ENCODE data around the gene UNKL.

DNA sequence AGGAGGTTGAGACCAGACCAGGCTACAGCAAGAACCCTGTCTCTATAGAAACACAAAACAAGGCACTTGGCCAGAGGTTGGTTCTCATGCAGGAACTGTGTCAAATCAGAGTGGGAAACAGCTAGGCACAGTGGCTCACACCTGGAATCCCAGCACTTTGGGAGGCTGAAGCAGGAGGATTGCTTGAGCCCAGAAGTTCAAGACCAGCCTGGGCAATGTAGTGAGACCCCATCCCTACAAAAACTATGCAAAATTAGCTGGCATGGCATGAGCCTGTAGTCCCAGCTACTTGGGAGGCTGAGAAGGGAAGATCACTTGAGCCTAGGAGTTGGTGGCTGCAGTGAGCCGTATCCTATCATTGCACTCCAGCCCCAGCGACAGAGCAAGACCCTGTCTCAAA is 1.7 kb downstream of the UNKL start:
- TF ChIP-seq, protein P1, sequence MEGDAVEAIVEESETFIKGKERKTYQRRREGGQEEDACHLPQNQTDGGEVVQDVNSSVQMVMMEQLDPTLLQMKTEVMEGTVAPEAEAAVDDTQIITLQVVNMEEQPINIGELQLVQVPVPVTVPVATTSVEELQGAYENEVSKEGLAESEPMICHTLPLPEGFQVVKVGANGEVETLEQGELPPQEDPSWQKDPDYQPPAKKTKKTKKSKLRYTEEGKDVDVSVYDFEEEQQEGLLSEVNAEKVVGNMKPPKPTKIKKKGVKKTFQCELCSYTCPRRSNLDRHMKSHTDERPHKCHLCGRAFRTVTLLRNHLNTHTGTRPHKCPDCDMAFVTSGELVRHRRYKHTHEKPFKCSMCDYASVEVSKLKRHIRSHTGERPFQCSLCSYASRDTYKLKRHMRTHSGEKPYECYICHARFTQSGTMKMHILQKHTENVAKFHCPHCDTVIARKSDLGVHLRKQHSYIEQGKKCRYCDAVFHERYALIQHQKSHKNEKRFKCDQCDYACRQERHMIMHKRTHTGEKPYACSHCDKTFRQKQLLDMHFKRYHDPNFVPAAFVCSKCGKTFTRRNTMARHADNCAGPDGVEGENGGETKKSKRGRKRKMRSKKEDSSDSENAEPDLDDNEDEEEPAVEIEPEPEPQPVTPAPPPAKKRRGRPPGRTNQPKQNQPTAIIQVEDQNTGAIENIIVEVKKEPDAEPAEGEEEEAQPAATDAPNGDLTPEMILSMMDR (tag by site-specific recombination; IDR thresholded peaks at IDR 0.05) = no peak
- no peak for TF ChIP-seq ZBTB7A (tag by site-specific recombination; IDR thresholded peaks at IDR 0.05; ENCODE audit: low read depth)
- TF ChIP-seq SCRT2 (tag by site-specific recombination; IDR thresholded peaks at IDR 0.05) = no peak
- TF ChIP-seq KLF10 (tag by site-specific recombination; IDR thresholded peaks at IDR 0.05) = no peak
- TF ChIP-seq ZNF423 (tag by site-specific recombination; IDR thresholded peaks at IDR 0.05) = no peak
- no peak for TF ChIP-seq ZFP37 (tag by site-specific recombination; IDR thresholded peaks at IDR 0.05)
- no peak for TF ChIP-seq ZNF114 (tag by site-specific recombination; IDR thresholded peaks at IDR 0.05)
- no peak for TF ChIP-seq ZNF830 (tag by site-specific recombination; IDR thresholded peaks at IDR 0.05; ENCODE audit: low read depth)
- TF ChIP-seq HOXD13 (CRISPR knock-in tag; IDR thresholded peaks at IDR 0.05; ENCODE audit: borderline replicate concordance) = no peak
- TF ChIP-seq ZNF747 (tag by site-specific recombination; IDR thresholded peaks at IDR 0.05) = no peak
- TF ChIP-seq REST (tag by site-specific recombination; IDR thresholded peaks at IDR 0.05) = no peak
